Prostate gland (tissue), 2 donors: ENCODE data around the gene PARP16.

Experiments
- CTCF ChIP-seq, 4 experiments: fragments of 200-600 bp in 2 of 4; fragments of 450-650 bp in 2 of 4; sonication (generic) in 2 of 4; IDR thresholded peaks; 1 replicate in 3 of 4; 2 replicates in 1 of 4; pipeline ENCODE4 v1.5.1; 2016 to 2019; ENCODE audit warnings: antibody characterized with exemption in 4 of 4, mild to moderate bottlenecking in 2 of 4, moderate library complexity in 2 of 4
- POLR2A ChIP-seq: fragments of 450-650 bp; IDR thresholded peaks from one replicate; pipeline ENCODE4 v1.6.1; 2016; ENCODE audit warnings: antibody characterized with exemption, mild to moderate bottlenecking
- POLR2AphosphoS5 ChIP-seq: sonication (generic); formaldehyde crosslinking; IDR thresholded peaks from one replicate; pipeline ENCODE4 v1.6.1; 2017; ENCODE audit warnings: antibody characterized with exemption

DNA sequence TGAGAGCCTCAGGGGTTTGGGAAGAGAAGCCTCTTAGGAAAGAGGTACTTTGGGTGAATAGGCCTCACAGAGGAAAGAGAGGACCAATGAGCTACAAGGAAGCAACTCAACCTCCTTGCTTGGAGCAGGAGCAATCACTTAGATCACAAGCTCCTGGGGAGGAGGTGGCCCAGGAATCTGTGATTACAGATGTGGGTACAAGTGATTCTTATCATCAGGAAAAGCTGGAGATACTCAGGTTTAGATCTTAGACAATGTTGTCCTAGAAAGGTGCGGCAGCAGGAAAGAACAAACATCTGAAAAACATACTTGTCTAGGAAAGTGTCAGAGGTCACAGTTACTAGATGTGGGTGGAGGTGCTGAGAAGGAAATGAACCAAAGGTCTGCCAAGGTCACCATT lies 8.2 kb downstream of the PARP16 start:
- TF ChIP-seq POLR2A: no peak
- no peak for TF ChIP-seq POLR2AphosphoS5
- no peak for TF ChIP-seq CTCF (IDR thresholded peaks at IDR 0.05)
